ENCODE data around the gene SLC35E4.
A peak's percentile ranks its signal among the peaks of the same experiment; 100 is the strongest.
"Not testable (repeated sequence)": the region's sequence is repeated elsewhere in the genome, so short reads cannot be mapped to it uniquely, and the experiment has no call there.

Gene SLC35E4

GRCh38 chr22:30635273-30636225 lies at the start of gene SLC35E4:
TSS of gene SLC35E4 (plus strand) at chr22:30635781. CDS start at chr22:30636451, 670 bp downstream.
- DNase-seq = peak; percentile 19

- no peak for DNase-seq
Measured at GRCh38 chr22:30586414-30586813, 49.2 kb upstream of the SLC35E4 start.

GRCh38 chr22:30591191-30591587 lies 44.4 kb upstream of the SLC35E4 start:
- DNase-seq = no peak

- DNase-seq = peak; percentile 92
Measured at GRCh38 chr22:30591588-30592359, 43.8 kb upstream of the SLC35E4 start, which contains the start of gene PES1. TSS of gene PES1 (minus strand) at chr22:30591910. CDS start at chr22:30591833, 77 bp downstream.

- DNase-seq = not testable (repeated sequence)
Measured at GRCh38 chr22:30592360-30592713, 43.2 kb upstream of the SLC35E4 start.

- no peak for DNase-seq
Measured at GRCh38 chr22:30596199-30596598, 39.4 kb upstream of the SLC35E4 start.

- no peak for DNase-seq
Measured at GRCh38 chr22:30596886-30597285, 38.7 kb upstream of the SLC35E4 start.

GRCh38 chr22:30598986-30599385 lies 36.6 kb upstream of the SLC35E4 start:
- no peak for DNase-seq

GRCh38 chr22:30600921-30601320 lies 34.7 kb upstream of the SLC35E4 start:
- no peak for DNase-seq

- no peak for DNase-seq
Measured at GRCh38 chr22:30601464-30601863, 34.1 kb upstream of the SLC35E4 start.

GRCh38 chr22:30602049-30602448 lies 33.5 kb upstream of the SLC35E4 start:
- no peak for DNase-seq

GRCh38 chr22:30603801-30604200 lies 31.8 kb upstream of the SLC35E4 start:
- DNase-seq = no peak

- no peak for DNase-seq
Measured at GRCh38 chr22:30604723-30605122, 30.9 kb upstream of the SLC35E4 start.

GRCh38 chr22:30605449-30606110 lies 30.0 kb upstream of the SLC35E4 start:
- no peak for DNase-seq

GRCh38 chr22:30606455-30607299 lies 28.9 kb upstream of the SLC35E4 start, which contains the start of gene TCN2:
TSS of gene TCN2 (plus strand) at chr22:30607174. CDS start at chr22:30607332, 158 bp downstream.
- DNase-seq = peak; percentile 36

- no peak for DNase-seq
Measured at GRCh38 chr22:30607300-30607930, 28.2 kb upstream of the SLC35E4 start.

- no peak for DNase-seq
Measured at GRCh38 chr22:30607939-30608338, 27.6 kb upstream of the SLC35E4 start.

- peak; percentile 77 for DNase-seq
Measured at GRCh38 chr22:30609260-30610185, 26.1 kb upstream of the SLC35E4 start.

- peak; percentile 22 for DNase-seq
Measured at GRCh38 chr22:30610299-30610698, 25.3 kb upstream of the SLC35E4 start.

GRCh38 chr22:30611197-30611596 lies 24.4 kb upstream of the SLC35E4 start:
- no peak for DNase-seq
